GM12872 (cell line): ENCODE measurements around the gene TNK2.

Source experiments
- CTCF ChIP-seq: IDR thresholded peaks from 3 replicates; pipeline ENCODE4 v1.5.1; 2011; ENCODE audit warnings: low read depth, mild to moderate bottlenecking, low read length, moderate library complexity; ENCODE audit not compliant: insufficient read depth

The TNK2 gene

GRCh38 chr3:195868866-195869412 lies 39.4 kb downstream of the TNK2 start:
- no peak for TF ChIP-seq CTCF

- no peak for TF ChIP-seq CTCF
Observed at GRCh38 chr3:195868336-195868865, 40.0 kb downstream of the TNK2 start.

- no peak for TF ChIP-seq CTCF
Observed at GRCh38 chr3:195867631-195868335, 40.6 kb downstream of the TNK2 start.

- no peak for TF ChIP-seq CTCF
Observed at GRCh38 chr3:195866686-195867511, 41.5 kb downstream of the TNK2 start.

- TF ChIP-seq CTCF, result no peak
Observed at GRCh38 chr3:195865752-195866151, 42.6 kb downstream of the TNK2 start.

GRCh38 chr3:195863121-195864061 lies 45.0 kb downstream of the TNK2 start:
- TF ChIP-seq CTCF, result peak; percentile 80
